Muscle layer of colon (tissue), 2 donors: ENCODE measurements around the gene TSPOAP1.
"Not testable (repeated sequence)": the region's sequence is repeated elsewhere in the genome, so short reads cannot be mapped to it uniquely, and the experiment has no call there.

Experiments
- H3K27ac ChIP-seq: one replicate; pipeline ENCODE4 v1.7.0; 2013; ENCODE audit warnings: low read depth, mild to moderate bottlenecking, low read length, moderate library complexity
- H3K27me3 ChIP-seq, 2 donors: one replicate each; pipeline ENCODE4 v1.7.0; 2013; ENCODE audit warnings: low read length in 2 of 2, mild to moderate bottlenecking in 2 of 2; ENCODE audit not compliant: insufficient read depth in 2 of 2, control insufficient read depth in 1 of 2
- H3K36me3 ChIP-seq: one replicate; pipeline ENCODE4 v1.7.0; 2013; ENCODE audit warnings: mild to moderate bottlenecking, low read length; ENCODE audit not compliant: insufficient read depth
- H3K4me1 ChIP-seq: one replicate; pipeline ENCODE4 v1.7.0; 2013; ENCODE audit warnings: mild to moderate bottlenecking, low read length; ENCODE audit not compliant: insufficient read depth
- H3K4me3 ChIP-seq, 2 donors: one replicate each; pipeline ENCODE4 v1.7.0; 2013; ENCODE audit warnings: low read length in 2 of 2, low read depth in 1 of 2, mild to moderate bottlenecking in 1 of 2, moderate library complexity in 1 of 2
- H3K9ac ChIP-seq: one replicate; pipeline ENCODE4 v1.7.0; 2013; ENCODE audit warnings: low read length
- H3K9me3 ChIP-seq: one replicate; pipeline ENCODE4 v1.7.0; 2013; ENCODE audit warnings: mild to moderate bottlenecking, low read length
- donor health status: abdominal sarcoma.
- donor health status: Adenocarcinoma of cecum.

Gene TSPOAP1

DNA sequence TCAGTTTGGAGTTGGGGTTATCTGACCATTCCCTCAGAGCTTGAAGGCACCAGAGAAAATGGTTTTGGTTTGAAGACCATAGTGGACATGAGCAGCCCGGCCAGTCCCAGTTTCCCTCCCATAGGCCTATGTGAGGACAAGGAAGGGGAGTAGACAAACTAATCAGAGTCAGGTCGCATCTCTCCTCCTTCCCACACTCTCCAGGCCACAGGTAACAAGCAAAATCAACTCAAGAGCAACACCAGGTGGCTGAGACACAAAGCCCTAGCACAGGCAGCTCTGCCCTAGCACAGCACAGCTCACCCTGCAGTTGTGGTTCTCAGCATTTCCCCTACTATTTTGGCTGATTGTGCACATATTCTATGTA is 16.2 kb upstream of the TSPOAP1 start:
- H3K27me3 ChIP-seq = no peaks in the 10 kb centered on the region
- no peak overlapping the region for H3K9ac ChIP-seq
- no peak overlapping the region for H3K4me3 ChIP-seq
- no peaks in the 10 kb centered on the region for H3K4me1 ChIP-seq
- H3K27ac ChIP-seq = no peak overlapping the region
- H3K36me3 ChIP-seq = peaks cover 57% of the 10 kb centered on the region
- H3K9me3 ChIP-seq = no peaks in the 10 kb centered on the region

DNA sequence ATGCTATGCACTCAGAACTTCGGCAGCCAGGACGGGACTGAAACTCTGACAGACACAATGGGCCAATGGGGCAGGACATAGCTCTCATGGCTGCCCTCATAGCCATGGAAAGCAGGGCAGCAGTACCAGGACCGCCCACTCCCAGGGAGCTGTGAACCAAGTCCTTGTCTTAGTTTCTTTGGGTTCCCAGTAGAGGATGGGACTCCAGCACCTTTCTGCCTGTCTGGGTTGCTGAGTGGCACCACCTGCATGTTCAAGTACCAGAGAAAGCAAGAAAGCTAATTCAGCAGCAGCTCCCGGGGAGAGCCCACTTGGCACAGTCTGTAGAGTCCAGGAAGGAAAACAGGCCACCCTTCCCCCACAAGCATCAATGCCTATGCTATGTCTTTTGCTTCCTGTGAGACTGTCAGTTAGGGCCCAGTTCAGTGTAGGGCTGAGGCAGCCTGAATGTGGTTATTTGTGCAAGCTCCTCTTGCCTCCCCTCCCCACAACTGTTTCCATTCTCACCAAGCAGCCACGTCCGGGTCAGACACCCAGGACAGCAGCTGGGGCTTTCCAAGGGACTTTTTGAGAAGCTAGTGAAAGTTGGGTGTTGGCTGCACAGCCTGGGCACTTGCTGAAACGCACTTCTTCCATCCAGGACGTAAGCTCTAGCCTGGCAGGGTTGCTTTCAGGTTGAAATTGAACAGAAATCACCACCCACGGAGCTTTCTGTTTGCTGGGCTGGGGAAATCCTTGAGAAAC is 15.6 kb upstream of the TSPOAP1 start:
- H3K4me1 ChIP-seq = no peaks in the 10 kb centered on the region
- peaks cover 52% of the 10 kb centered on the region for H3K36me3 ChIP-seq
- no peak overlapping the region for H3K4me3 ChIP-seq
- H3K9ac ChIP-seq = no peak overlapping the region
- no peaks in the 10 kb centered on the region for H3K27me3 ChIP-seq
- no peak overlapping the region for H3K27ac ChIP-seq
- H3K9me3 ChIP-seq = no peaks in the 10 kb centered on the region

DNA sequence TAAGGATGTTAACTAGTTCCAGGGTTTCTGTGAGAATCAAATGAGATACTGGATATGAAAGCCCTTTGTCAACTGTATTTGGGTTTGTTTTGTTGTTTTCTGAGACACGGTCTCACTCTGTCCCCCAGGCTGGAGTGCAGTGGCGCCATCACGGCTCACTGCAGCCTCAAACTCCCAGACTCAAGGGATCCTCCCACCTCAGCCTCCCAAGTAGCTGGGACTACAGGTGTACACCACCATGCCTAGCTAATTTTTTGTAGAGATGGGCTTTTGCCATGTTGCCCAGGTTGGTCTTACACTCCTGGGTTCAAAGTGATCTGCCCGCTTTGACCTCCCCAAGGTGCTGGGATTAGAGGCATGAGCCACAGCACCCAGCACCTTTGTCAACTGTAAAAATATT is 14.5 kb upstream of the TSPOAP1 start:
- Histone ChIP-seq H3K4me1 (no peaks in the 10 kb centered on the region), H3K9ac (no peak overlapping the region), H3K4me3 (no peak overlapping the region), H3K9me3 (no peaks in the 10 kb centered on the region), H3K27me3 (no peaks in the 10 kb centered on the region), H3K27ac (no peak overlapping the region), H3K36me3 (peaks cover 42% of the 10 kb centered on the region)

DNA sequence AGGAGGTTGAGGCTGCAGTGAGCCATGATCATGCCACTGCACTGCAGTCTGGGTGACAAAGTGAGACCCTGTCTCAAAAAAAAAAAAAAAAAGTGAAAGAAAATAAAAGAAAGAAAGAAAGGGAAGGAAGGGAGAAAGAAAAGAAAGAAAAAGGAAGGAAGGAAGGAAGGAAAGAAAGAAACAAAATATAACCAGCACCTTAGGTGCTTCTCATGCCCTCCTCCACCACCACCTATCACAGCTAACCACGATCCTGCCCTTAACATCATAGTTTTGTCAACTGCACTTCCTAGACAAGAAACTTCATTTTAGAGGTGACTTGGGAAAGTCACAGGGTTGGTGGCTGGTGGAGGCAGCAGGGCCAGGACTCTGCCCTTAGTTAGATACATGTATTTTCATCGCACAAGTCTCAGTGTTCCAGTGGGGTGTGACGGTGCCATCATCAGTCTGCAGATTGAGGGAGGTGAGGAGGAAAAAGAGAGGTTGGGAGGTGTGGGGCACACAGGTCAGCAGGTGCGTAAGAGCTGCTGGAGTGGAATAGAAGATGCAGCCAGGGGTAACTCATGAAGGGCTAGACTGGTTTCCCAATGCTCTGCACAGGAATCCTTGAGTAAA is 13.4 kb upstream of the TSPOAP1 start:
- Histone ChIP-seq H3K27me3 (no peaks in the 10 kb centered on the region), H3K27ac (no peak overlapping the region), H3K4me1 (peaks cover 9% of the 10 kb centered on the region), H3K36me3 (peaks cover 30% of the 10 kb centered on the region), H3K9me3 (no peaks in the 10 kb centered on the region), H3K4me3 (no peak overlapping the region), H3K9ac (no peak overlapping the region)

DNA sequence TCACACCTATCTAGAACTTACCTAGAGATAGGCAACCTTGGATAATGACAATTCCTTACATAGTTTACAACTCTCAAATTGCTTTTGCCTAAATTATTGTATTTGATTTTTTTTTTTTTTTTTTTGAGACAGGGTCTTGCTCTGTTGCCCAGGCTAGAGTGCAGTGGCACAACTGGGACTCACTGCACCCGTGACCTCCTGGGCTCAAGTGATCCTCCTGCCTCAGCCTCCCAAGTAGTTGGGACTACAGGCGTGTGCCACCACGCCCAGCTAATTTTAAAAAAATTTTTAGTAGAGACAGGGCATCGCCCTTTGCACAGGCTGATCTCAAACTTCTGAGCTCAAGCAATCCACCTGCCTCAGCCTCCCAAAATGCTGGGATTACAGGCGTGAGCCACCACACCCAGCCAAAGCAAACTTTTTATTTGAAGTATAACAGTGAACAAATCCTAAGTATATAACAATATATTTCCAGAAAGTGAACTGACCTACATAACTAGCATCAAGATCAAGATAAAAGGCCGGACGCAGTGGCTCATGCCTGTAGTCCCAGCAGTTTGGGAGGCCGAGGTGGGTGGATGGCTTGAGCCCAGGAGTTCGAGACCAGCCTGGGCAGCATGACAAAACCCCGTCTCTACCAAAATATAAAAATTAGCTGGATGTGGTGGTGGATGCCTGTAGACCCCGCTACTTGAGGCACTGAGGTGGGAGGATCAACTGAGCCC is 12.7 kb upstream of the TSPOAP1 start:
- H3K4me3 ChIP-seq, H3K9me3 ChIP-seq, H3K27me3 ChIP-seq, H3K9ac ChIP-seq, H3K27ac ChIP-seq: not testable (repeated sequence)
- H3K4me1 ChIP-seq = peaks cover 16% of the 10 kb centered on the region
- H3K36me3 ChIP-seq = peaks cover 25% of the 10 kb centered on the region

DNA sequence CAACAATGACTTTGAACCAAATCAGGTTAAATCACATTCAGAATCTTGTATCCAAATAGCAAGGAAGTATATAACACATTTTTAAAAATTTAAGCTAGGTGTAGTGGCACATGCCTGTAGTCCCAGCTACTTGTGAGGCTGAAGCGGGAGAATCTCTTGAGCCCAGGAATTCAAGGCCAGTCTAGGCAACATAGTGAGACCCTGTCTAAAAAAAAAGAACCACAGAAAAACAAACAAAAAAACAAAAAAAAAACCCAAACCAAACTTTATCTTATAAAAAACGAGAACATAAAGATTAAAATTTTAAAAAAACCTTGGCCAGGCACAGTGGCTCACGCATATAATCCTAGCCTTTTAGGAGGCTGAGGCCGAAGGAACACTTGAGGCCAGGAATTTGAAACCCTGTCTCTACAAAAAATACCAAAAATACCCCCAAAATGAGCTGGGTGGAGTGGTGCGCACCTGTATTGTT is 11.8 kb upstream of the TSPOAP1 start:
- Histone ChIP-seq H3K9me3 (no peaks in the 10 kb centered on the region), H3K4me1 (peaks cover 23% of the 10 kb centered on the region), H3K4me3 (no peak overlapping the region), H3K27me3 (no peaks in the 10 kb centered on the region), H3K36me3 (peaks cover 17% of the 10 kb centered on the region), H3K27ac (no peak overlapping the region), H3K9ac (no peak overlapping the region)

DNA sequence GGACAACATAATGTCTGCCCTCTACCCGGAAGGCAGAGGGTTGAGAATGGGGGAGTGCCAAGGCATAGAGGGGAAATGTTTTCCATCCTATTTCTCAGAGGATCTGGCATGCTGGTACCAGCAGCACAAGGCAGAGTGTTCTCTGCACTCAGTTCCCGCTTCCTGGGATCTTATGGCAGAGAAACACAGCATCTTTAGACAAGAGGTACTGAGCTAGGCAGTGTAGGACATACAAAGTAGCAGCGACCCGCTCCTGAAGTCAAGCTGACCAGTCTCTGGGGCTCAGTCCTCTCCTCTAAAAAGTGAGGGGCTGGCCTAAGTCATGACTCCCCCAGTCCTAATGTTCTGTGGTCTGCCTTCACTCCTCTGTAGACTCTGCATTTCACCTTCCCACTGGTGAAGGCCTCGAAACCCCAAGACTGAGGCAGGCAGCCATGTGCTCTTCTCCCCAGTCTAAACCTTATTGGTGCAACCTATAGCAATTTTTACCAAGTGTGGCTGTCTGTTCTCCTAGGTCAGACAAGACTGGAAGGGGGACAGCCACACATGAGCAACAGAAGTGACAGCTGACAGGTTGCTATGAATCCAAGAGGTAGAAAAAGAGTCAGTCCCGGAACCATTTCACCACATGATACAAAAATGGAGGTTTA is 11.3 kb upstream of the TSPOAP1 start:
- Histone ChIP-seq H3K9ac (no peak overlapping the region), H3K36me3 (peaks cover 11% of the 10 kb centered on the region), H3K27ac (peak overlapping the region; percentile 6), H3K9me3 (no peaks in the 10 kb centered on the region), H3K4me3 (no peak overlapping the region), H3K4me1 (peaks cover 23% of the 10 kb centered on the region), H3K27me3 (no peaks in the 10 kb centered on the region)

DNA sequence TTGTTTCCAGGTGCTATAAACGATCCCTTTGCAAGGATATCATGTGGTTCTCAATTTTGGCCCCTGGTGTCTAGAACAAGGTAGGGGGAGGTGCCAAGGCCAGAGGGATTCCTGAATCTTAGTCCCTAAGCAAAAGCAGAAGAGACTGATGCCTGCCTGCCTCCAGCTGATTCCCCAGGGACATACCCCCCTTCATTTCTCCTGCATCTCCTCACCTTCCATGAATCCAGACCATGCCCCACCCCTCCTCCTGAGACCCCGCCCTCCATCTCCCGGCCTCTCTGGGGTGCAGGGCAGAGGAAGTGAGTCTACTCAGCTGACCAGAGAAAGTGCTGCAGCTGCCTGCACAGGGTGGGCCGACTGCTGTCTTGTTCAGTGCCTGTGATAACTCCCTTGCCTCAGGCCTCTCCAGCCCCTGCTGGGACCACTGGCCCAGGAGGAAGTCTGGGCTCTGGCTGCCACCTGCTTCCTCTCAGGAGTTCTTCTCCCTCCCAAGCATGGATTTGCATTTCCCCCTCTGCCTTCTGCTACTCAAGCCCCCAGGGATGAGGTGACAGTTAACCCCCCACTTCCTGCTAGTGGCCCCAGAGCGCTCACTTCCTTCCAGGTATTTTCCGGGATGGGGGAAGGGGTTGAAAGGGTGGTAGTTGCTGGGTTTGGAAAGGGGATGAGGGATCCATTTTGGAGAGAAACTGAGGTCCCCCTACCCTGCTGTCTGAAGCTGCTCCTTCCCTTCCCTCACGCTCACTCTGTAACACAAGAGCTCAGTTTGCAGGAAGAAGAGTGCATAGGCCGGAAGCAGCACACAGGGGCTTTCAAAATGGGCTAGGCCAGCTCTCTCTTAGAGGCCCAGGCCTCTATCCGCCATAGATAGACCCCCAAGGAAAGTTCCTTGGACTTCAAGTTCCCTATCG is 10.5 kb upstream of the TSPOAP1 start:
- no peaks in the 10 kb centered on the region for H3K9me3 ChIP-seq
- peaks cover 23% of the 10 kb centered on the region for H3K4me1 ChIP-seq
- peak overlapping the region; percentile 6 for H3K27ac ChIP-seq
- peaks cover 6% of the 10 kb centered on the region for H3K36me3 ChIP-seq
- no peak overlapping the region for H3K4me3 ChIP-seq
- H3K9ac ChIP-seq = no peak overlapping the region
- no peaks in the 10 kb centered on the region for H3K27me3 ChIP-seq

DNA sequence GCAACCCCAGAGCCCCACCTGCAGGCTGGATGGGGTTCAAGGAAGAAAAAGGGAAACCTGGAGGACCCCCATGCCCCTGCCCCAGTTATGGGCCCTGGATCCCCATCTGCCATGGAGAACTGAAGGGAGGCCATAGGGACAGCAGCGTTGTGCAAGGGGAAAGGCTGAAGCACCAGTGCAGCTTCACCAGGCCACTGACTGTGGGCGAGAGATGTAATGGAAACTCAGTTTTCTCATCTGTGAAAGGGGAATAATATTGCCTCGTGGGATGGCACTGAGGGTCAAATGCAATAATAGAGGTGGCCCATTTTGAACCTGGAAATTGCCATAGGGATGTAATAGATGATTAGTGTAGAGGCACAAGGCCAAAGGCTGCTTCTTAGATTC is 9.9 kb upstream of the TSPOAP1 start:
- Histone ChIP-seq H3K9me3 (no peaks in the 10 kb centered on the region), H3K4me3 (no peak overlapping the region), H3K27me3 (no peaks in the 10 kb centered on the region), H3K36me3 (peaks cover 3% of the 10 kb centered on the region), H3K27ac (peak overlapping the region; percentile 35), H3K9ac (no peak overlapping the region), H3K4me1 (peaks cover 23% of the 10 kb centered on the region)

DNA sequence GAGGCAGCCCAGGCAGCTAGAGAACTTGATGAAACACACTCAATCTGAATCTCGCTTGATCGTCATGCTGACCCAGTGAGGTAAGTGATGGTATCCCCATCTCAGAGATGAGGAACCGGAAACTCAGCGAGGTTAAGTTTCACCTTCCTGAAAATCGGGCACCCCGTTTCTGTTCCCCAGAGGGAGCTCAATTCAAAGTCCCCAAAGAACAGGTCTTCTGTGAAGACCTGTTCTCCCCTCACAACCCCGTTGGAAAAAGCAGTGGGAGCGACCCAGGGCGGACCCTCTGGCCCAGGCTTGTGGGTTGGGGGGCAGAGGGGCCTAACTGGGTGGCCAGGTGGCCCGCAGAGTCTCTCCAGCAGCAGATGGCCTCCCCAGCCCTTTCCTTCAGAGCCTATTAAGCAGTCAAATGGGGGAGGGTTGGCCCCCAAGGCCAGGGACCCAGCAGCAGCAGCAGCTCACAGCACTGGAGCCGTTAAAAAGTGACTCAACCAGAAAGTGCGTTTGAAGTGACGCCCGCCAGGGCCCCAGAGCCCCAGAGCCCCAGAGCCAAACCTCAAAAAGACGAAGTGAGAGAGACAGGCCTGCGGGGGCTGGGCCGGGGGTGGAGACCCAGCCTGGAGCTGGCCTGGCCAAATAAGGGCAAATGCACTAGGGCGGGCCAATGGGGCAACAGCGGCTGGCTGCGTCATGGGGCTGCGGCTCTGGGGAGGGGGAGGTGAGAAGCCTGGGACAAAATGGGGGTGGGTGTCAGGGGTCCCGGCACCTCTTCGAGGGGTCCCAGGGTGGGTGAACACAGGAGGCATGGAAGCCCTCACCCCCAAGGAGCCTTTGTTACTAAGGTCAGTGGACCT is 9.2 kb upstream of the TSPOAP1 start:
- H3K27ac ChIP-seq = peak overlapping the region; percentile 35
- no peak overlapping the region for H3K4me3 ChIP-seq
- H3K36me3 ChIP-seq = no peaks in the 10 kb centered on the region
- H3K9me3 ChIP-seq = no peaks in the 10 kb centered on the region
- H3K9ac ChIP-seq = no peak overlapping the region
- H3K4me1 ChIP-seq = peaks cover 23% of the 10 kb centered on the region
- H3K27me3 ChIP-seq = no peaks in the 10 kb centered on the region
